HEK293 (cell line): Measurements from ENCODE around the gene SBSN.

ENCODE experiments used
- HOXA7 ChIP-seq: sonication (generic); formaldehyde crosslinking; IDR thresholded peaks from 2 replicates; pipeline ENCODE4 v1.8.1; 2022; ENCODE audit warnings: missing genetic modification reagents, borderline replicate concordance
- HOXD13 ChIP-seq: sonication (generic); formaldehyde crosslinking; IDR thresholded peaks from 2 replicates; pipeline ENCODE4 v1.8.0; 2022; ENCODE audit warnings: missing genetic modification reagents, borderline replicate concordance
- YY1 ChIP-seq: fragments of 450-650 bp; formaldehyde crosslinking; IDR thresholded peaks from 2 replicates; pipeline ENCODE4 v1.5.1; 2018; ENCODE audit warnings: missing biosample characterization, missing genetic modification characterization
- ZFP69B ChIP-seq: fragments of 450-650 bp; formaldehyde crosslinking; IDR thresholded peaks from 2 replicates; pipeline ENCODE4 v1.5.1; 2016; ENCODE audit warnings: missing biosample characterization, missing genetic modification characterization
- ZNF155 ChIP-seq: fragments of 450-650 bp; formaldehyde crosslinking; IDR thresholded peaks from 2 replicates; pipeline ENCODE4 v1.5.1; 2016; ENCODE audit warnings: missing biosample characterization, missing genetic modification characterization
- ZNF175 ChIP-seq: fragments of 450-650 bp; formaldehyde crosslinking; IDR thresholded peaks from 2 replicates; pipeline ENCODE4 v1.5.1; 2016; ENCODE audit warnings: missing biosample characterization, missing genetic modification characterization
- ZNF501 ChIP-seq: fragments of 450-650 bp; formaldehyde crosslinking; IDR thresholded peaks from 2 replicates; pipeline ENCODE4 v1.5.1; 2016; ENCODE audit warnings: missing biosample characterization, missing genetic modification characterization
- ZNF558 ChIP-seq: fragments of 450-650 bp; formaldehyde crosslinking; IDR thresholded peaks from 2 replicates; pipeline ENCODE4 v1.5.1; 2016; ENCODE audit warnings: missing biosample characterization, missing genetic modification characterization
- ZNF571 ChIP-seq: fragments of 450-650 bp; formaldehyde crosslinking; IDR thresholded peaks from 2 replicates; pipeline ENCODE4 v1.5.0; 2017; ENCODE audit warnings: missing biosample characterization, missing genetic modification characterization
- ZNF624 ChIP-seq: fragments of 450-650 bp; formaldehyde crosslinking; IDR thresholded peaks from 2 replicates; pipeline ENCODE4 v1.5.1; 2017; ENCODE audit warnings: missing biosample characterization, missing genetic modification characterization
- ZNF658 ChIP-seq: fragments of 450-650 bp; formaldehyde crosslinking; IDR thresholded peaks from 2 replicates; pipeline ENCODE4; 2016; ENCODE audit warnings: missing biosample characterization, missing genetic modification characterization
- ZNF76 ChIP-seq: fragments of 450-650 bp; formaldehyde crosslinking; IDR thresholded peaks from 2 replicates; pipeline ENCODE4; 2016; ENCODE audit warnings: low read depth, missing biosample characterization, missing genetic modification characterization, borderline replicate concordance
- ZNF768 ChIP-seq: fragments of 450-650 bp; formaldehyde crosslinking; IDR thresholded peaks from 2 replicates; pipeline ENCODE4 v1.5.1; 2018; ENCODE audit warnings: missing biosample characterization, mild to moderate bottlenecking, missing genetic modification characterization
- TF ChIP-seq, protein P1 (sequence below): fragments of 450-650 bp; formaldehyde crosslinking; IDR thresholded peaks from 2 replicates; pipeline ENCODE4 v1.5.1; 2016; ENCODE audit warnings: missing biosample characterization, missing genetic modification characterization, borderline replicate concordance
- TF ChIP-seq, protein P2 (sequence below): sonication (generic); formaldehyde crosslinking; IDR thresholded peaks from 2 replicates; pipeline ENCODE4 v1.8.1; 2022; ENCODE audit warnings: mild to moderate bottlenecking, moderate library complexity, missing genetic modification reagents
- TF ChIP-seq, protein P3 (sequence below): fragments of 450-650 bp; formaldehyde crosslinking; IDR thresholded peaks from 2 replicates; pipeline ENCODE4 v1.5.1; 2016; ENCODE audit warnings: missing biosample characterization, missing genetic modification characterization
- TF ChIP-seq, protein P4 (sequence below): fragments of 450-650 bp; formaldehyde crosslinking; IDR thresholded peaks from 2 replicates; pipeline ENCODE4 v1.5.1; 2016; ENCODE audit warnings: missing biosample characterization, missing genetic modification characterization
- TF ChIP-seq, protein P5 (sequence below): IDR thresholded peaks from 2 replicates; pipeline ENCODE4 v1.6.1; 2011; ENCODE audit warnings: mild to moderate bottlenecking, low read depth, low read length, borderline replicate concordance
- TF ChIP-seq, protein P6 (sequence below): fragments of 450-650 bp; formaldehyde crosslinking; IDR thresholded peaks from 2 replicates; pipeline ENCODE4 v1.5.1; 2016; ENCODE audit warnings: missing biosample characterization, missing genetic modification characterization
- TF ChIP-seq, protein P7 (sequence below): fragments of 450-650 bp; formaldehyde crosslinking; IDR thresholded peaks from 2 replicates; pipeline ENCODE4 v1.5.1; 2016; ENCODE audit warnings: missing biosample characterization, missing genetic modification characterization, borderline replicate concordance

Gene SBSN

DNA sequence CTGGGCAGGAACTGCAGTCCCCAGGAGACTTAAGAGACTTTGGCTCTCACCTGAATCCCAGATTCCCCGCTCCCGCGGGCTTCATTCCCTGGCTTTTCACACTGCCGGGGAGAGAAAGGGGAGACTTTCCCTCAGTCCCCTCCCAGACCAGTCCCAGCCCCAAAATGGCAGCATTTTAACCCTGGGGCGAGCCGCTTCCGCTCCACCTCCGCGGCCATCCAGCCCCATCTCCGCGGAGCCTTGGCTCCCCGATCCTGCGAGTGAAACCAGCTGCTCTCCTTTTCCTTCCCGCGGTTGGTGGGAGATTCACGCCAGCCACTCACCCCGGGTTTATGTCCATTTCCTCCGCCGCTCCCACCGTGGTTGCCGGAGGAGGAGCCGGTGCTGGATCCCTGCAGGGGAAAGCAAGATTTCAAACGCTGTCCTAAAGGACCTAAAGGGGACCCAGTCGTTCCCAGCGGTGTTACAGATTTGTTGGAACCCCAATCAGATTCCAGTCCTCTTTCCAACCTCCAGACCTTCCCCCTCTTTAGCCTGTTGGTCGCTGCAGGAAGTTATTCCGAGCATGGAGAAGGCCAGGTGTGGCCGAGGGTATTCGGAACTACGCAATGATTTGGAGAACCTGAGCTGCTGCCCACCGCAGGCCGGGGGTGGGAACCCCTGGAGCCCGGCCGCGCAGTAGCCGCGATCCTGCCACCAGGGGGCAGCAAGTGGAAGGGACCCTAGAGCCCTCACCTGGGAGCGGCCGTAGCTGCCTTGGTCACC lies 18.1 kb downstream of the SBSN start (continued):
- TF ChIP-seq ZFP69B (tag by site-specific recombination) (peak; percentile 87), HOXA7 (no peak), YY1 (tag by site-specific recombination) (peak; percentile 91), ZNF768 (no peak), ZNF175 (no peak), ZNF658 (tag by site-specific recombination) (no peak), ZNF558 (tag by site-specific recombination) (0 out of 2 replicates have a peak, but pooled peaks have one; percentile 35), HOXD13 (CRISPR knock-in tag) (no peak), ZNF155 (tag by site-specific recombination) (no peak), ZNF624 (tag by site-specific recombination) (no peak), ZNF501 (tag by site-specific recombination) (peak; percentile 98), ZNF571 (tag by site-specific recombination) (no peak), ZNF76 (peak; percentile 59)
- TF ChIP-seq, protein P1, sequence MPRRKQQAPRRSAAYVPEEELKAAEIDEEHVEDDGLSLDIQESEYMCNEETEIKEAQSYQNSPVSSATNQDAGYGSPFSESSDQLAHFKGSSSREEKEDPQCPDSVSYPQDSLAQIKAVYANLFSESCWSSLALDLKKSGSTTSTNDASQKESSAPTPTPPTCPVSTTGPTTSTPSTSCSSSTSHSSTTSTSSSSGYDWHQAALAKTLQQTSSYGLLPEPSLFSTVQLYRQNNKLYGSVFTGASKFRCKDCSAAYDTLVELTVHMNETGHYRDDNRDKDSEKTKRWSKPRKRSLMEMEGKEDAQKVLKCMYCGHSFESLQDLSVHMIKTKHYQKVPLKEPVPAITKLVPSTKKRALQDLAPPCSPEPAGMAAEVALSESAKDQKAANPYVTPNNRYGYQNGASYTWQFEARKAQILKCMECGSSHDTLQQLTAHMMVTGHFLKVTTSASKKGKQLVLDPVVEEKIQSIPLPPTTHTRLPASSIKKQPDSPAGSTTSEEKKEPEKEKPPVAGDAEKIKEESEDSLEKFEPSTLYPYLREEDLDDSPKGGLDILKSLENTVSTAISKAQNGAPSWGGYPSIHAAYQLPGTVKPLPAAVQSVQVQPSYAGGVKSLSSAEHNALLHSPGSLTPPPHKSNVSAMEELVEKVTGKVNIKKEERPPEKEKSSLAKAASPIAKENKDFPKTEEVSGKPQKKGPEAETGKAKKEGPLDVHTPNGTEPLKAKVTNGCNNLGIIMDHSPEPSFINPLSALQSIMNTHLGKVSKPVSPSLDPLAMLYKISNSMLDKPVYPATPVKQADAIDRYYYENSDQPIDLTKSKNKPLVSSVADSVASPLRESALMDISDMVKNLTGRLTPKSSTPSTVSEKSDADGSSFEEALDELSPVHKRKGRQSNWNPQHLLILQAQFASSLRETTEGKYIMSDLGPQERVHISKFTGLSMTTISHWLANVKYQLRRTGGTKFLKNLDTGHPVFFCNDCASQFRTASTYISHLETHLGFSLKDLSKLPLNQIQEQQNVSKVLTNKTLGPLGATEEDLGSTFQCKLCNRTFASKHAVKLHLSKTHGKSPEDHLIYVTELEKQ (tag by site-specific recombination), result no peak
- TF ChIP-seq, protein P2, sequence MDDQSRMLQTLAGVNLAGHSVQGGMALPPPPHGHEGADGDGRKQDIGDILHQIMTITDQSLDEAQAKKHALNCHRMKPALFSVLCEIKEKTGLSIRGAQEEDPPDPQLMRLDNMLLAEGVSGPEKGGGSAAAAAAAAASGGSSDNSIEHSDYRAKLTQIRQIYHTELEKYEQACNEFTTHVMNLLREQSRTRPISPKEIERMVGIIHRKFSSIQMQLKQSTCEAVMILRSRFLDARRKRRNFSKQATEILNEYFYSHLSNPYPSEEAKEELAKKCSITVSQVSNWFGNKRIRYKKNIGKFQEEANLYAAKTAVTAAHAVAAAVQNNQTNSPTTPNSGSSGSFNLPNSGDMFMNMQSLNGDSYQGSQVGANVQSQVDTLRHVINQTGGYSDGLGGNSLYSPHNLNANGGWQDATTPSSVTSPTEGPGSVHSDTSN (CRISPR knock-in tag), result no peak
- TF ChIP-seq, protein P3, sequence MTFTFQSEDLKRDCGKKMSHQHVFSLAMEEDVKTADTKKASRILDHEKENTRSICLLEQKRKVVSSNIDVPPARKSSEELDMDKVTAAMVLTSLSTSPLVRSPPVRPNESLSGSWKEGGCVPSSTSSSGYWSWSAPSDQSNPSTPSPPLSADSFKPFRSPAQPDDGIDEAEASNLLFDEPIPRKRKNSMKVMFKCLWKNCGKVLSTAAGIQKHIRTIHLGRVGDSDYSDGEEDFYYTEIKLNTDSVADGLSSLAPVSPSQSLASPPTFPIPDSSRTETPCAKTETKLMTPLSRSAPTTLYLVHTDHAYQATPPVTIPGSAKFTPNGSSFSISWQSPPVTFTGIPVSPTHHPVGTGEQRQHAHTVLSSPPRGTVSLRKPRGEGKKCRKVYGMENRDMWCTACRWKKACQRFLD (tag by site-specific recombination), result no peak
- TF ChIP-seq, protein P4, sequence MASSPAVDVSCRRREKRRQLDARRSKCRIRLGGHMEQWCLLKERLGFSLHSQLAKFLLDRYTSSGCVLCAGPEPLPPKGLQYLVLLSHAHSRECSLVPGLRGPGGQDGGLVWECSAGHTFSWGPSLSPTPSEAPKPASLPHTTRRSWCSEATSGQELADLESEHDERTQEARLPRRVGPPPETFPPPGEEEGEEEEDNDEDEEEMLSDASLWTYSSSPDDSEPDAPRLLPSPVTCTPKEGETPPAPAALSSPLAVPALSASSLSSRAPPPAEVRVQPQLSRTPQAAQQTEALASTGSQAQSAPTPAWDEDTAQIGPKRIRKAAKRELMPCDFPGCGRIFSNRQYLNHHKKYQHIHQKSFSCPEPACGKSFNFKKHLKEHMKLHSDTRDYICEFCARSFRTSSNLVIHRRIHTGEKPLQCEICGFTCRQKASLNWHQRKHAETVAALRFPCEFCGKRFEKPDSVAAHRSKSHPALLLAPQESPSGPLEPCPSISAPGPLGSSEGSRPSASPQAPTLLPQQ (tag by site-specific recombination), result peak; percentile 69
- TF ChIP-seq, protein P5, sequence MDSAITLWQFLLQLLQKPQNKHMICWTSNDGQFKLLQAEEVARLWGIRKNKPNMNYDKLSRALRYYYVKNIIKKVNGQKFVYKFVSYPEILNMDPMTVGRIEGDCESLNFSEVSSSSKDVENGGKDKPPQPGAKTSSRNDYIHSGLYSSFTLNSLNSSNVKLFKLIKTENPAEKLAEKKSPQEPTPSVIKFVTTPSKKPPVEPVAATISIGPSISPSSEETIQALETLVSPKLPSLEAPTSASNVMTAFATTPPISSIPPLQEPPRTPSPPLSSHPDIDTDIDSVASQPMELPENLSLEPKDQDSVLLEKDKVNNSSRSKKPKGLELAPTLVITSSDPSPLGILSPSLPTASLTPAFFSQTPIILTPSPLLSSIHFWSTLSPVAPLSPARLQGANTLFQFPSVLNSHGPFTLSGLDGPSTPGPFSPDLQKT, result no peak
- TF ChIP-seq, protein P6, sequence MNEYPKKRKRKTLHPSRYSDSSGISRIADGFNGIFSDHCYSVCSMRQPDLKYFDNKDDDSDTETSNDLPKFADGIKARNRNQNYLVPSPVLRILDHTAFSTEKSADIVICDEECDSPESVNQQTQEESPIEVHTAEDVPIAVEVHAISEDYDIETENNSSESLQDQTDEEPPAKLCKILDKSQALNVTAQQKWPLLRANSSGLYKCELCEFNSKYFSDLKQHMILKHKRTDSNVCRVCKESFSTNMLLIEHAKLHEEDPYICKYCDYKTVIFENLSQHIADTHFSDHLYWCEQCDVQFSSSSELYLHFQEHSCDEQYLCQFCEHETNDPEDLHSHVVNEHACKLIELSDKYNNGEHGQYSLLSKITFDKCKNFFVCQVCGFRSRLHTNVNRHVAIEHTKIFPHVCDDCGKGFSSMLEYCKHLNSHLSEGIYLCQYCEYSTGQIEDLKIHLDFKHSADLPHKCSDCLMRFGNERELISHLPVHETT, result peak; percentile 65
- TF ChIP-seq, protein P7, sequence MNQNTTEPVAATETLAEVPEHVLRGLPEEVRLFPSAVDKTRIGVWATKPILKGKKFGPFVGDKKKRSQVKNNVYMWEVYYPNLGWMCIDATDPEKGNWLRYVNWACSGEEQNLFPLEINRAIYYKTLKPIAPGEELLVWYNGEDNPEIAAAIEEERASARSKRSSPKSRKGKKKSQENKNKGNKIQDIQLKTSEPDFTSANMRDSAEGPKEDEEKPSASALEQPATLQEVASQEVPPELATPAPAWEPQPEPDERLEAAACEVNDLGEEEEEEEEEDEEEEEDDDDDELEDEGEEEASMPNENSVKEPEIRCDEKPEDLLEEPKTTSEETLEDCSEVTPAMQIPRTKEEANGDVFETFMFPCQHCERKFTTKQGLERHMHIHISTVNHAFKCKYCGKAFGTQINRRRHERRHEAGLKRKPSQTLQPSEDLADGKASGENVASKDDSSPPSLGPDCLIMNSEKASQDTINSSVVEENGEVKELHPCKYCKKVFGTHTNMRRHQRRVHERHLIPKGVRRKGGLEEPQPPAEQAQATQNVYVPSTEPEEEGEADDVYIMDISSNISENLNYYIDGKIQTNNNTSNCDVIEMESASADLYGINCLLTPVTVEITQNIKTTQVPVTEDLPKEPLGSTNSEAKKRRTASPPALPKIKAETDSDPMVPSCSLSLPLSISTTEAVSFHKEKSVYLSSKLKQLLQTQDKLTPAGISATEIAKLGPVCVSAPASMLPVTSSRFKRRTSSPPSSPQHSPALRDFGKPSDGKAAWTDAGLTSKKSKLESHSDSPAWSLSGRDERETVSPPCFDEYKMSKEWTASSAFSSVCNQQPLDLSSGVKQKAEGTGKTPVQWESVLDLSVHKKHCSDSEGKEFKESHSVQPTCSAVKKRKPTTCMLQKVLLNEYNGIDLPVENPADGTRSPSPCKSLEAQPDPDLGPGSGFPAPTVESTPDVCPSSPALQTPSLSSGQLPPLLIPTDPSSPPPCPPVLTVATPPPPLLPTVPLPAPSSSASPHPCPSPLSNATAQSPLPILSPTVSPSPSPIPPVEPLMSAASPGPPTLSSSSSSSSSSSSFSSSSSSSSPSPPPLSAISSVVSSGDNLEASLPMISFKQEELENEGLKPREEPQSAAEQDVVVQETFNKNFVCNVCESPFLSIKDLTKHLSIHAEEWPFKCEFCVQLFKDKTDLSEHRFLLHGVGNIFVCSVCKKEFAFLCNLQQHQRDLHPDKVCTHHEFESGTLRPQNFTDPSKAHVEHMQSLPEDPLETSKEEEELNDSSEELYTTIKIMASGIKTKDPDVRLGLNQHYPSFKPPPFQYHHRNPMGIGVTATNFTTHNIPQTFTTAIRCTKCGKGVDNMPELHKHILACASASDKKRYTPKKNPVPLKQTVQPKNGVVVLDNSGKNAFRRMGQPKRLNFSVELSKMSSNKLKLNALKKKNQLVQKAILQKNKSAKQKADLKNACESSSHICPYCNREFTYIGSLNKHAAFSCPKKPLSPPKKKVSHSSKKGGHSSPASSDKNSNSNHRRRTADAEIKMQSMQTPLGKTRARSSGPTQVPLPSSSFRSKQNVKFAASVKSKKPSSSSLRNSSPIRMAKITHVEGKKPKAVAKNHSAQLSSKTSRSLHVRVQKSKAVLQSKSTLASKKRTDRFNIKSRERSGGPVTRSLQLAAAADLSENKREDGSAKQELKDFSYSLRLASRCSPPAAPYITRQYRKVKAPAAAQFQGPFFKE (tag by site-specific recombination), result no peak
